Measurements from ENCODE around the gene RNU5B-1. TPM values are rescaled to one million over a fixed set of nuclear protein-coding genes. Genes with fewer than 3 reads are reported as not detected.

The RNU5B-1 gene
- polyA plus RNA-seq, 3 donors: not detected

DNA sequence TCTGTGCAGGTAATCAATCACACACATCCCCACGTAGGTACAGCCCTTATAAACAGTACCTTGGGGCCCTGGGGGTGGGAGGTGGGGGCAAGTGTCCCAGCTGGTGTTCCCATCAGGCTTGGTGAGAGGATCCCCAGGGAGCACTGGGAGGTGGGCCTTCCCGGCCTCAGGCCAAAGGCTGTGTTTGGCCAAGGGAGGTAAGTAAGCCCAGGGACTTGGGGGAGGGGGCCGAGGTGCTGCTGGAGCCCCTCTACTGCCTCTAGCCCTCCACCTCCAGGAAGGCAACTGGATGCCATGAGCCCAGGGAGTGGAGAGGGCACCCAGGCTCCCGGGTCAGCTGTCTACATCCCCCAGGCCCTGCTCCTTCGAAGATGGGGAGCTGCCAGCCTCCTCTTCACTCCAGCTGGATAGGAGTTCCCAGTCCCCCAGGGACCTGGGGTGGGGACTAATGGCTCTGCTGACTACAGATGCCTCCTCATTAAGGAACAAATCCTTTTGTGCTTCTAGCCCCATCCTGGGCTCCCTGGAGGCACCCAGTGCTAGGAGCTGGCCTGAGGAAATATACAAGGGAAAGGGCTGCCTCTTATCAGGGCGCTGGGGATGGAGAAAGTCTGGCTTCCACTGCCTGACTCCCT, 33.1 kb downstream of the RNU5B-1 start:
- no peak overlapping the region for H2AFZ ChIP-seq (ENCODE audit: insufficient read depth, low read depth, low read length, poor library complexity, severe bottlenecking)
- no peak overlapping the region for H3K4me3 Mint-ChIP-seq
- no peaks in the 10 kb centered on the region for H3K4me1 Mint-ChIP-seq
- no peak overlapping the region for H3K4me2 ChIP-seq (replicated peaks; ENCODE audit: extremely low read depth, low read length, poor library complexity, severe bottlenecking)
- H3K4me3 ChIP-seq (replicated peaks in 1 of 3; ENCODE audit: low read depth in 2 of 3, low read length in 3 of 3): no peak overlapping the region
- no peaks in the 10 kb centered on the region for H3K36me3 ChIP-seq (replicated peaks in 1 of 2; ENCODE audit: control insufficient read depth in 1 of 2, insufficient read depth in 2 of 2, low read length in 2 of 2)
- peaks cover 10 to 28% (median 10%) of the 10 kb centered on the region in 3 donors for H3K27me3 Mint-ChIP-seq (ENCODE audit: low read depth in 3 of 3)
- TF ChIP-seq, protein P1, sequence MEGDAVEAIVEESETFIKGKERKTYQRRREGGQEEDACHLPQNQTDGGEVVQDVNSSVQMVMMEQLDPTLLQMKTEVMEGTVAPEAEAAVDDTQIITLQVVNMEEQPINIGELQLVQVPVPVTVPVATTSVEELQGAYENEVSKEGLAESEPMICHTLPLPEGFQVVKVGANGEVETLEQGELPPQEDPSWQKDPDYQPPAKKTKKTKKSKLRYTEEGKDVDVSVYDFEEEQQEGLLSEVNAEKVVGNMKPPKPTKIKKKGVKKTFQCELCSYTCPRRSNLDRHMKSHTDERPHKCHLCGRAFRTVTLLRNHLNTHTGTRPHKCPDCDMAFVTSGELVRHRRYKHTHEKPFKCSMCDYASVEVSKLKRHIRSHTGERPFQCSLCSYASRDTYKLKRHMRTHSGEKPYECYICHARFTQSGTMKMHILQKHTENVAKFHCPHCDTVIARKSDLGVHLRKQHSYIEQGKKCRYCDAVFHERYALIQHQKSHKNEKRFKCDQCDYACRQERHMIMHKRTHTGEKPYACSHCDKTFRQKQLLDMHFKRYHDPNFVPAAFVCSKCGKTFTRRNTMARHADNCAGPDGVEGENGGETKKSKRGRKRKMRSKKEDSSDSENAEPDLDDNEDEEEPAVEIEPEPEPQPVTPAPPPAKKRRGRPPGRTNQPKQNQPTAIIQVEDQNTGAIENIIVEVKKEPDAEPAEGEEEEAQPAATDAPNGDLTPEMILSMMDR (IDR thresholded peaks at IDR 0.05): no peak
- H3K9me3 ChIP-seq (replicated peaks in 1 of 2; ENCODE audit: control insufficient read depth in 1 of 2, insufficient read depth in 1 of 2, low read length in 2 of 2): no peaks in the 10 kb centered on the region
- WGBS (ENCODE audit: insufficient coverage): 75% methylated on average over 3 of the region's 6 CpGs
- peaks cover 0 to 2% (median 0%) of the 10 kb centered on the region in 7 donors for H3K9me3 Mint-ChIP-seq
- H3K27me3 ChIP-seq (ENCODE audit: control insufficient read depth in 2 of 2, insufficient read depth in 2 of 2, low read length in 2 of 2): peaks cover 0 to 5% of the 10 kb centered on the region in 2 donors
- H3K36me3 Mint-ChIP-seq: no peaks in the 10 kb centered on the region
- H3K4me1 ChIP-seq (ENCODE audit: control insufficient read depth in 1 of 2, insufficient read depth in 2 of 2, low read length in 2 of 2): no peaks in the 10 kb centered on the region
- H3K27ac ChIP-seq (ENCODE audit: low read depth in 1 of 2, low read length in 2 of 2): no peak overlapping the region
- H4K20me1 ChIP-seq (ENCODE audit: insufficient read depth, low read length): no peaks in the 10 kb centered on the region
- H3K9ac ChIP-seq (ENCODE audit: insufficient read depth, low read length, poor library complexity, severe bottlenecking): no peak overlapping the region
- H3K79me2 ChIP-seq (ENCODE audit: insufficient read depth, low read length): no peaks in the 10 kb centered on the region
- intact Hi-C loops (cut with micrococcal nuclease): no loop called here
- DNase-seq: no peak
- peak overlapping the region in 1 of 7 donors; percentile 12 for H3K27ac Mint-ChIP-seq

- TF ChIP-seq, protein P1 (IDR thresholded peaks at IDR 0.05): no peak
- Histone ChIP-seq H3K4me3 (replicated peaks in 1 of 3; ENCODE audit: low read depth in 2 of 3, low read length in 3 of 3) (no peak overlapping the region), H2AFZ (ENCODE audit: insufficient read depth, low read depth, low read length, poor library complexity, severe bottlenecking) (no peak overlapping the region), H3K36me3 (replicated peaks in 1 of 2; ENCODE audit: control insufficient read depth in 1 of 2, insufficient read depth in 2 of 2, low read length in 2 of 2) (no peaks in the 10 kb centered on the region), H3K79me2 (ENCODE audit: insufficient read depth, low read length) (no peaks in the 10 kb centered on the region), H3K4me2 (replicated peaks; ENCODE audit: extremely low read depth, low read length, poor library complexity, severe bottlenecking) (no peak overlapping the region), H3K27ac (ENCODE audit: low read depth in 1 of 2, low read length in 2 of 2) (no peak overlapping the region), H3K27me3 (ENCODE audit: control insufficient read depth in 2 of 2, insufficient read depth in 2 of 2, low read length in 2 of 2) (peaks cover 0 to 5% of the 10 kb centered on the region in 2 donors), H3K9me3 (replicated peaks in 1 of 2; ENCODE audit: control insufficient read depth in 1 of 2, insufficient read depth in 1 of 2, low read length in 2 of 2) (no peaks in the 10 kb centered on the region), H3K9ac (ENCODE audit: insufficient read depth, low read length, poor library complexity, severe bottlenecking) (no peak overlapping the region), H4K20me1 (ENCODE audit: insufficient read depth, low read length) (no peaks in the 10 kb centered on the region), H3K4me1 (ENCODE audit: control insufficient read depth in 1 of 2, insufficient read depth in 2 of 2, low read length in 2 of 2) (no peaks in the 10 kb centered on the region)
- WGBS (ENCODE audit: insufficient coverage): 100% methylated on average over 1 of the region's 3 CpGs
- no peak overlapping the region for H3K4me3 Mint-ChIP-seq
- H3K9me3 Mint-ChIP-seq: peaks cover 0 to 2% (median 0%) of the 10 kb centered on the region in 7 donors
- intact Hi-C loops (cut with micrococcal nuclease): no loop called here
- H3K27me3 Mint-ChIP-seq (ENCODE audit: low read depth in 3 of 3): peaks cover 10 to 28% (median 12%) of the 10 kb centered on the region in 3 donors
- DNase-seq: no peak
- no peaks in the 10 kb centered on the region for H3K4me1 Mint-ChIP-seq
- no peak overlapping the region for H3K27ac Mint-ChIP-seq
- no peaks in the 10 kb centered on the region for H3K36me3 Mint-ChIP-seq
These were observed 33.9 kb downstream of the RNU5B-1 start for GRCh38 chr15:65338366-65338765.

Measured in CD14-positive monocyte (primary cell).